B cell (primary cell): ENCODE results near the gene CAMTA1. TPM values are rescaled to one million over a fixed set of nuclear protein-coding genes. Genes with fewer than 3 reads are reported as not detected.

Experiments used
- ATAC-seq: fragments of 200-7000 bp; cut with Tn5 transposase; one replicate; pipeline ENCODE4 v1.10.0; 2021; ENCODE audit warnings: low read depth, mild to moderate bottlenecking, moderate number of reproducible peaks, moderate library complexity
- CTCF ChIA-PET: fragments of 350-600 bp; sonication (Branson Sonifier 250); formaldehyde crosslinking; loops from one replicate; lab custom pipeline; 2021; ENCODE audit warnings: antibody characterized with exemption, inconsistent platforms; lab: Charles Lee
- POLR2A ChIA-PET: fragments of 350-600 bp; sonication (Branson Sonifier 250); formaldehyde crosslinking; loops from one replicate; lab custom pipeline; 2021; ENCODE audit warnings: antibody characterized with exemption; lab: Charles Lee
- DNase-seq: peaks from one replicate; pipeline ENCODE4 v3.0.0; 2013
- H2AFZ ChIP-seq: 2 replicates; pipeline ENCODE4 v1.6.1; 2012; ENCODE audit warnings: mild to moderate bottlenecking, low read depth, low read length; ENCODE audit not compliant: insufficient read depth, poor library complexity, severe bottlenecking
- H3K27ac ChIP-seq, 2 donors: 1 replicate in 1 of 2; 2 replicates in 1 of 2; pipeline ENCODE4 v1.5.1; 2012 to 2013; ENCODE audit warnings: low read length in 2 of 2, mild to moderate bottlenecking in 2 of 2, moderate library complexity in 1 of 2
- H3K27me3 ChIP-seq, 4 experiments: fragments of 200-600 bp in 1 of 4; sonication (generic) in 1 of 4; replicated peaks in 1 of 4; 1 replicate in 2 of 4; 2 replicates in 2 of 4; pipeline versions ENCODE4 v1.6.1 to v1.7.0; 2013 to 2016; ENCODE audit warnings: low read length in 3 of 4, mild to moderate bottlenecking in 2 of 4, mixed read lengths in 1 of 4, moderate library complexity in 1 of 4; ENCODE audit not compliant: insufficient read depth in 4 of 4, control insufficient read depth in 3 of 4; ENCODE audit errors: control extremely low read depth in 1 of 4
- H3K36me3 ChIP-seq, 2 experiments: replicated peaks in 1 of 2; 1 replicate in 1 of 2; 2 replicates in 1 of 2; pipeline versions ENCODE4 v1.6.1 to v1.7.1; 2013; ENCODE audit warnings: low read length in 1 of 2; ENCODE audit not compliant: insufficient read depth in 2 of 2, control insufficient read depth in 1 of 2; ENCODE audit errors: control extremely low read depth in 1 of 2, extremely low read depth in 1 of 2
- H3K4me1 ChIP-seq, 2 donors: fragments of 200-600 bp in 1 of 2; sonication (generic) in 1 of 2; 1 replicate in 1 of 2; 2 replicates in 1 of 2; pipeline versions ENCODE4 v1.5.1 to v1.6.1; 2013 to 2017; ENCODE audit warnings: low read length in 2 of 2; ENCODE audit not compliant: control insufficient read depth in 2 of 2, insufficient read depth in 2 of 2
- H3K4me2 ChIP-seq: replicated peaks from 2 replicates; pipeline ENCODE3; 2012; ENCODE audit warnings: mild to moderate bottlenecking, low read depth, low read length; ENCODE audit not compliant: poor library complexity, severe bottlenecking
- H3K4me3 ChIP-seq, 5 experiments: fragments of 200-600 bp in 1 of 5; sonication (generic) in 1 of 5; 1 replicate in 3 of 5; 2 replicates in 2 of 5; pipeline versions ENCODE4 v1.5.1 to v1.7.0; 2011 to 2016; ENCODE audit warnings: low read length in 4 of 5, mild to moderate bottlenecking in 4 of 5, low read depth in 2 of 5, control low read depth in 1 of 5, moderate library complexity in 1 of 5; ENCODE audit not compliant: insufficient read depth in 1 of 5; ENCODE audit errors: control extremely low read depth in 1 of 5, extremely low read depth in 1 of 5
- H3K79me2 ChIP-seq: fragments of 200-600 bp; sonication (generic); one replicate; pipeline ENCODE4 v1.6.0; 2016; ENCODE audit warnings: low read length; ENCODE audit not compliant: control insufficient read depth, insufficient read depth
- H3K9ac ChIP-seq: fragments of 200-600 bp; sonication (generic); 2 replicates; pipeline ENCODE4 v1.6.1; 2017; ENCODE audit warnings: mild to moderate bottlenecking, low read length, moderate library complexity
- H3K9me3 ChIP-seq, 3 donors: one replicate each; pipeline versions ENCODE4 v1.6.1 to v1.7.1; 2013; ENCODE audit warnings: low read length in 2 of 3; ENCODE audit not compliant: control insufficient read depth in 2 of 3, insufficient read depth in 1 of 3; ENCODE audit errors: control extremely low read depth in 1 of 3
- H4K20me1 ChIP-seq: 2 replicates; pipeline ENCODE4 v1.6.0; 2012; ENCODE audit warnings: mild to moderate bottlenecking, low read length; ENCODE audit not compliant: insufficient read depth, control insufficient read depth, poor library complexity, severe bottlenecking
- H3K27ac Mint-ChIP-seq: one replicate; pipeline ENCODE4 v1.8.0; 2021; ENCODE audit warnings: mixed read lengths
- H3K27me3 Mint-ChIP-seq: one replicate; pipeline ENCODE4 v1.8.0; 2021; ENCODE audit warnings: mixed read lengths
- H3K4me1 Mint-ChIP-seq: one replicate; pipeline ENCODE4 v1.8.0; 2021; ENCODE audit warnings: mixed read lengths
- H3K4me3 Mint-ChIP-seq: one replicate; pipeline ENCODE4 v1.8.0; 2021; ENCODE audit warnings: mixed read lengths
- H3K9me3 Mint-ChIP-seq: one replicate; pipeline ENCODE4 v1.8.0; 2022; ENCODE audit warnings: mixed read lengths; ENCODE audit not compliant: insufficient read depth
- CTCF ChIP-seq: fragments of 200-600 bp; IDR thresholded peaks from one replicate; pipeline ENCODE4 v1.8.0; 2022; ENCODE audit warnings: antibody characterized with exemption, mild to moderate bottlenecking
- EZH2 ChIP-seq: IDR thresholded peaks from 2 replicates; pipeline ENCODE4 v1.6.1; 2012; ENCODE audit warnings: borderline replicate concordance, low read depth, mild to moderate bottlenecking, moderate library complexity, low read length; ENCODE audit not compliant: insufficient read depth, poor library complexity, severe bottlenecking
- WGBS: methylation state at CpG from one replicate; pipeline ENCODE4 v1.1.5; 2013; ENCODE audit warnings: missing lambda C conversion rate; ENCODE audit not compliant: insufficient coverage; 5-methylcytosine and 5-hydroxymethylcytosine counted together
- intact Hi-C: fragments of 100-400 bp; cut with micrococcal nuclease; formaldehyde crosslinking; loops from one replicate; pipeline ENCODE4 v1.10.0; 2022
- polyA plus RNA-seq: library from polyadenylated mRNA; depleted of rRNA; stranded (reverse); fragments of >200 nt; gene quantifications from 2 replicates; pipeline ENCODE4 v1.2.3, GENCODE V29; 2012
- total RNA-seq, 2 donors: library from RNA; stranded (reverse); fragments of 120-200 nt in 1 of 2; gene quantifications; 1 replicate in 1 of 2; 2 replicates in 1 of 2; pipeline versions ENCODE4 v1.2.3 to v1.2.4, GENCODE V29; 2013 to 2022

Gene CAMTA1
- total and polyA plus RNA-seq, 2 donors (not counting 1 experiment from before 2014, with no cell fraction given), result 42.2 to 45.7 TPM

GRCh38 chr1:7128293-7128692 is 343.0 kb downstream of the CAMTA1 start:
- no peak overlapping the region for H3K27ac Mint-ChIP-seq
- Histone ChIP-seq H4K20me1 (no peaks in the 10 kb centered on the region), H3K36me3 (no peaks in the 10 kb centered on the region), H3K27me3 (peaks cover 0 to 7% (median 0%) of the 10 kb centered on the region in 4 experiments), H3K4me3 (no peak overlapping the region), H3K79me2 (no peaks in the 10 kb centered on the region), H2AFZ (no peak overlapping the region), H3K9ac (no peak overlapping the region), H3K9me3 (no peaks in the 10 kb centered on the region), H3K4me1 (no peaks in the 10 kb centered on the region), H3K27ac (no peak overlapping the region), H3K4me2 (no peak overlapping the region)
- H3K27me3 Mint-ChIP-seq, result peaks cover 4% of the 10 kb centered on the region
- DNase-seq, result no peak
- H3K9me3 Mint-ChIP-seq, result no peaks in the 10 kb centered on the region
- 88% methylated on average over 1 of the region's 2 CpGs for WGBS
- no peak overlapping the region for H3K4me3 Mint-ChIP-seq
- no peaks in the 10 kb centered on the region for H3K4me1 Mint-ChIP-seq
- CTCF ChIA-PET, result no interaction called here
- POLR2A ChIA-PET, result no interaction called here
- intact Hi-C loops, result no loop called here
- TF ChIP-seq EZH2, result no peak
- ATAC-seq, result no peak

- POLR2A ChIA-PET, result no interaction called here
- H2AFZ ChIP-seq, result no peak overlapping the region
- H3K36me3 ChIP-seq, result no peaks in the 10 kb centered on the region
- Mint-ChIP-seq H3K27ac (no peak overlapping the region), H3K27me3 (peaks cover 14% of the 10 kb centered on the region), H3K4me3 (no peak overlapping the region), H3K9me3 (no peaks in the 10 kb centered on the region), H3K4me1 (no peaks in the 10 kb centered on the region)
- CTCF ChIA-PET, result no interaction called here
- TF ChIP-seq EZH2 (no peak), CTCF (no peak)
- H3K27me3 ChIP-seq, result peaks cover 0 to 7% (median 0%) of the 10 kb centered on the region in 4 experiments
- H3K4me3 ChIP-seq, result no peak overlapping the region
- H3K4me2 ChIP-seq, result no peak overlapping the region
- no peak overlapping the region for H3K27ac ChIP-seq
- no peak overlapping the region for H3K9ac ChIP-seq
- 100% methylated on average over 1 of the region's 4 CpGs for WGBS
- intact Hi-C loops, result no loop called here
- no peak for ATAC-seq
- DNase-seq, result no peak
- H3K79me2 ChIP-seq, result no peaks in the 10 kb centered on the region
- H4K20me1 ChIP-seq, result no peaks in the 10 kb centered on the region
- H3K9me3 ChIP-seq, result no peaks in the 10 kb centered on the region
- H3K4me1 ChIP-seq, result no peaks in the 10 kb centered on the region
Observed at GRCh38 chr1:7130127-7130526, 344.9 kb downstream of the CAMTA1 start.
